ENCODE measurements around the gene IL20. TPM values are rescaled to one million over a fixed set of nuclear protein-coding genes. Genes with fewer than 3 reads are reported as not detected.

Gene IL20
- total RNA-seq, 6 experiments from 2014 or later: not detected

- no peak overlapping the region for H3K4me3 ChIP-seq
- no peaks in the 10 kb centered on the region for H3K9me3 ChIP-seq
- no peaks in the 10 kb centered on the region for H3K27me3 ChIP-seq
- TF ChIP-seq CTCF (IDR thresholded peaks at IDR 0.05): no peak
- no peak for TF ChIP-seq POLR2A (IDR thresholded peaks at IDR 0.05)
- no peak for DNase-seq
- ATAC-seq: no peak
- H3K27ac ChIP-seq: no peak overlapping the region
- intact Hi-C loops (cut with DNase I): no loop called here
- H3K36me3 ChIP-seq: no peaks in the 10 kb centered on the region
- WGBS (ENCODE audit: insufficient coverage, low coverage, low lambda C conversion rate, missing lambda C conversion rate): 31% methylated on average over 2 of the region's 2 CpGs
- H3K4me1 ChIP-seq: no peaks in the 10 kb centered on the region
Measured at GRCh38 chr1:206833801-206834200, 31.6 kb upstream of the IL20 start.

GRCh38 chr1:206834217-206834616 is 31.2 kb upstream of the IL20 start:
- TF ChIP-seq POLR2A (IDR thresholded peaks at IDR 0.05): no peak
- no peak for TF ChIP-seq CTCF (IDR thresholded peaks at IDR 0.05)
- intact Hi-C loops (cut with DNase I): no loop called here
- no peaks in the 10 kb centered on the region for H3K4me1 ChIP-seq
- WGBS (ENCODE audit: insufficient coverage, low coverage, low lambda C conversion rate, missing lambda C conversion rate): 70% methylated on average over 6 of the region's 6 CpGs
- no peak for ATAC-seq
- H3K9me3 ChIP-seq: no peaks in the 10 kb centered on the region
- no peaks in the 10 kb centered on the region for H3K27me3 ChIP-seq
- no peaks in the 10 kb centered on the region for H3K36me3 ChIP-seq
- H3K4me3 ChIP-seq: no peak overlapping the region
- H3K27ac ChIP-seq: no peak overlapping the region
- DNase-seq: no peak

GRCh38 chr1:206834711-206835110 is 30.7 kb upstream of the IL20 start:
- WGBS (ENCODE audit: insufficient coverage, low coverage, low lambda C conversion rate, missing lambda C conversion rate): 56% methylated on average over 3 of the region's 3 CpGs
- peak; percentile 28 to 71 (median 42) for ATAC-seq

GRCh38 chr1:206835186-206835585 is 30.2 kb upstream of the IL20 start:
- Histone ChIP-seq H3K9me3 (no peaks in the 10 kb centered on the region), H3K36me3 (no peaks in the 10 kb centered on the region), H3K4me1 (no peaks in the 10 kb centered on the region), H3K27me3 (no peaks in the 10 kb centered on the region), H3K4me3 (no peak overlapping the region), H3K27ac (no peak overlapping the region)
- DNase-seq (no peak), ATAC-seq (no peak)
- WGBS (ENCODE audit: insufficient coverage, low coverage, low lambda C conversion rate, missing lambda C conversion rate): 23% methylated on average over 3 of the region's 3 CpGs
- intact Hi-C loops (cut with DNase I): no loop called here
- TF ChIP-seq POLR2A (IDR thresholded peaks at IDR 0.05): no peak
- TF ChIP-seq CTCF (IDR thresholded peaks at IDR 0.05): no peak

More at GRCh38 chr1:206834711-206835110, 30.7 kb upstream of the IL20 start:
- no peak for TF ChIP-seq POLR2A (IDR thresholded peaks at IDR 0.05)
- TF ChIP-seq CTCF (IDR thresholded peaks at IDR 0.05): no peak
- H3K27ac ChIP-seq: no peak overlapping the region
- DNase-seq: no peak
- H3K36me3 ChIP-seq: no peaks in the 10 kb centered on the region
- no peaks in the 10 kb centered on the region for H3K27me3 ChIP-seq
- no peaks in the 10 kb centered on the region for H3K9me3 ChIP-seq
- H3K4me1 ChIP-seq: no peaks in the 10 kb centered on the region
- H3K4me3 ChIP-seq: no peak overlapping the region
- intact Hi-C loops (cut with DNase I): no loop called here

GRCh38 chr1:206836111-206836510 is 29.3 kb upstream of the IL20 start:
- ATAC-seq (no peak), DNase-seq (no peak)
- TF ChIP-seq POLR2A (IDR thresholded peaks at IDR 0.05) (no peak), CTCF (IDR thresholded peaks at IDR 0.05) (no peak)
- no peak overlapping the region for H3K4me3 ChIP-seq
- no peaks in the 10 kb centered on the region for H3K36me3 ChIP-seq
- intact Hi-C loops (cut with DNase I): no loop called here
- H3K9me3 ChIP-seq: no peaks in the 10 kb centered on the region
- 55% methylated on average over 2 of the region's 2 CpGs for WGBS (ENCODE audit: insufficient coverage, low coverage, low lambda C conversion rate, missing lambda C conversion rate)
- no peaks in the 10 kb centered on the region for H3K27me3 ChIP-seq
- H3K27ac ChIP-seq: no peak overlapping the region
- no peaks in the 10 kb centered on the region for H3K4me1 ChIP-seq
